ENCODE data around the gene HOXA3.

- TF ChIP-seq CTCF (conservative IDR thresholded peaks at IDR 0.05), result no peak
- TF ChIP-seq ZFX (IDR thresholded peaks at IDR 0.05), result no peak
These were observed 35.2 kb downstream of the HOXA3 start for GRCh38 chr7:27116962-27117886.
